ENCODE data around the gene REPS2. TPM values are rescaled to one million over a fixed set of nuclear protein-coding genes. Genes with fewer than 3 reads are reported as not detected.

The REPS2 gene
- total RNA-seq, 1 experiment from 2014 or later: 0.15 TPM

DNA sequence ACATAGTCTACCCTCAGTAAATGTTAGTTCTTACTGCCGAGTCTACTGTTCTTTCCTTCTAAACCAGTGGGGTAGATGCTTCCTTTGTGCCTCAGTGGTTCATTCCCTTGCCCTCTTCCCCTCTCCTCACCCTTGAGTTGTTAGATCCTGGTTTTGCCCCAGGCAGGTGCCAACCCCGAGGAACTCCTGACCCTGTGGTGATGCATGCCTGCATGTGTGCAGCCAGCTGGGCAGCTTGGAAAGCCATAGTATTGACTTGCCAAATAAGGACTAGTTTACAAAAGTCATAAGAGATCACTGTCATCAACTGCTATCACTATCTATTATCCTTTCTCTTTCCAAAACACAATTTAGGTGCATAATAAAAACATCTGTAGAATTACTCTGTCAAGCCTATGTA, 50.9 kb downstream of the REPS2 start:
- DNase-seq (ENCODE audit: extremely low read depth, low read depth): no peak

DNA sequence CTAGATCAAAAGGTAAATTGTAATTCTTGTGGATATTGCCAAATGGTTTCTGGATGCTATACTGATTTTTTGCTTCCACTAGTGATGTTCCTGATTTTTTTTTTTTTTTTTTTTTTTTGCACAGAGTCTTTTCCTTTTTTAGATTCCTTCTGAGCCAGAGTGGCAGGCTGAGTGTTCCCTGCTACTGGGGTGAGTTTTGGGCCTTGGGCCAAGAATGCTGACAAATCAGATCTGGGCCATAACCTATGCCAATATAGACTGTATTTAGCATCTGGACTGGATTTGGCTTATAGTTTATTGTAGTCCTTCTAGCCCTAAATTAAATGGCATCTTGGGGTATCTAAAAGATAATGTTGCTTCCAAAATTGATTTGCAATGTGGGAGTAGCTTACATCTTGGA, 52.8 kb downstream of the REPS2 start:
- no peak for DNase-seq (ENCODE audit: extremely low read depth, low read depth)

- DNase-seq (ENCODE audit: extremely low read depth, low read depth): no peak
Measured at GRCh38 chrX:17000751-17001150, 54.3 kb downstream of the REPS2 start.

DNA sequence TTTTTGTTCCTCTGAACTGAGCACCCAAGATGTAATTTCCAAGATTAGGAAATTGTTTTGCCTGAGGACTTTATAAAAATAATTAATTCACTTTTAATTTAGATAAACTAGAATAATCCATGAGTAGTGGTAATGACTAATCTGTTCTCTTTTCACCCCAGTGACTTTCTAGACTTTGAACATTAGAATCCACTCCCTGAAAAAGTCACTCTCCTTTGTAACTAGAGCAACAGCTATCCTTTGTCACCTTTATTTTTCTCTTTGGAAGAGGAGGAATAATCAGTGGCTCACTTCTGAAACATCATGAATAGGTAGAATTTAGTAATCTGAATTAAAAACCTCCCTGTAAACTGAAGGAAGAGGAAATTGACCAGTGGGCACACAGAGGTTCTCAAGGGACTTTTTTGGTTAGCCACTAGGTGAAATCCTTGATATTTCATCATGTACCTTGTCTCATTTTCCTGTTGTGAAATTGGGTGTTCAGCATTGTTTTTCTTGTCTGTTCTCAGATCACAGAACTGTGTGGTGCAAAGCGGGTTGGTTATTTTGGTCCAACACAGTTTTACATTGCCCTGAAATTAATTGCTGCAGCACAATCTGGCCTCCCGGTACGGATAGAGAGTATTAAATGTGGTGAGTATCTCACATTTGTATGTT, 59.4 kb downstream of the REPS2 start:
- no peak for DNase-seq (ENCODE audit: extremely low read depth, low read depth)

DNA sequence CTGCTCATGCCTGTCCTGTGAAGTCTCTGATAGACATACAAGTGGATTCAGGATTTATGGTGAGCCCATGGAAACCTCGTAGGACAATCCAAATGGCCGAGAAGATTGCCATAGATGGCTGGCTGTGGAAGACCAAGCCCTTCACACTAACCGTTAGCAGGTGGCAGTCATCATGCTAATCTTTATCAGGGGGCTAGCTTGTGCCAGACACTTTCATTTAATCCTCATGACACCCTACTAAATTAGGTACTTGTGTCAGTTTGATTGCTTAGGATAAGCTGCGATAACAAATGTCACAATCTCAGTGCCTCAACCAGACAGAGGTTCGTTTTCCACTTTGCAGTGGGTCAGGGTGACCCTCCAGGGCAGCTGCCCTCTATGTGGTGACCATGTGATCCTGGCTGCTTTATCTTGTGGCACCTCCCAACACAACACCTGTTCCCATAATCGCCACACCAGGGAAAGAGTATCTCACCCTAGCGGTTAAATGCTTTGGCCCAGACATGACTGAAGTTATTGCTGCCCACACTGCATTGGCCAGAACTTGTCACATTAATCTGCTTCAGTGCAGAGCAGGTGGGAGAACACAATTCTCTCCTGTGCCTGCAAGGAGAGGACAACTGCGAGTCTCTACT, 60.8 kb downstream of the REPS2 start:
- DNase-seq (ENCODE audit: extremely low read depth, low read depth): peak; percentile 2

- DNase-seq (ENCODE audit: extremely low read depth, low read depth): no peak
Measured at GRCh38 chrX:17009856-17010625, 63.6 kb downstream of the REPS2 start.

GRCh38 chrX:17012465-17012864, 66.0 kb downstream of the REPS2 start:
- no peak for DNase-seq (ENCODE audit: extremely low read depth, low read depth)

GRCh38 chrX:17014216-17014615, 67.8 kb downstream of the REPS2 start:
- DNase-seq (ENCODE audit: extremely low read depth, low read depth): no peak

DNA sequence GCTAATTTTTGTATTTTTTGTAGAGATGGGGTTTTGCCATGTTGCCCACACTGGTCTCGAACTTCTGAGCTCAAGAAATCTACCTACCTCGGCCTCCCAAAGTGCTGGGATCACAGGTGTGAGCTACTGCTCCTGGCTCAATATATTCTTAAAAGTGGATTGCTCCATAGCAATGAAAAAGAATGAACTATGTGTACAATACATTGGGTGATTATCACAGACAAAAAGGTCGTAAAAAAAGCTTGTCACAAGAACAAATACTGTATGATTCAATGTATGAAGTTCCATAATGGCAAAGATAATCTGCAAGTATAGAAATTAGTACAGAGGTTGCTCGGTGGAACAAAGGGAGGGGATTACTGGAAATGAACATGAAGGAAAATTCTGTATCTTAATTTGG, 70.7 kb downstream of the REPS2 start:
- no peak for DNase-seq (ENCODE audit: extremely low read depth, low read depth)

- no peak for DNase-seq (ENCODE audit: extremely low read depth, low read depth)
Measured at GRCh38 chrX:17020356-17020755, 73.9 kb downstream of the REPS2 start.

DNA sequence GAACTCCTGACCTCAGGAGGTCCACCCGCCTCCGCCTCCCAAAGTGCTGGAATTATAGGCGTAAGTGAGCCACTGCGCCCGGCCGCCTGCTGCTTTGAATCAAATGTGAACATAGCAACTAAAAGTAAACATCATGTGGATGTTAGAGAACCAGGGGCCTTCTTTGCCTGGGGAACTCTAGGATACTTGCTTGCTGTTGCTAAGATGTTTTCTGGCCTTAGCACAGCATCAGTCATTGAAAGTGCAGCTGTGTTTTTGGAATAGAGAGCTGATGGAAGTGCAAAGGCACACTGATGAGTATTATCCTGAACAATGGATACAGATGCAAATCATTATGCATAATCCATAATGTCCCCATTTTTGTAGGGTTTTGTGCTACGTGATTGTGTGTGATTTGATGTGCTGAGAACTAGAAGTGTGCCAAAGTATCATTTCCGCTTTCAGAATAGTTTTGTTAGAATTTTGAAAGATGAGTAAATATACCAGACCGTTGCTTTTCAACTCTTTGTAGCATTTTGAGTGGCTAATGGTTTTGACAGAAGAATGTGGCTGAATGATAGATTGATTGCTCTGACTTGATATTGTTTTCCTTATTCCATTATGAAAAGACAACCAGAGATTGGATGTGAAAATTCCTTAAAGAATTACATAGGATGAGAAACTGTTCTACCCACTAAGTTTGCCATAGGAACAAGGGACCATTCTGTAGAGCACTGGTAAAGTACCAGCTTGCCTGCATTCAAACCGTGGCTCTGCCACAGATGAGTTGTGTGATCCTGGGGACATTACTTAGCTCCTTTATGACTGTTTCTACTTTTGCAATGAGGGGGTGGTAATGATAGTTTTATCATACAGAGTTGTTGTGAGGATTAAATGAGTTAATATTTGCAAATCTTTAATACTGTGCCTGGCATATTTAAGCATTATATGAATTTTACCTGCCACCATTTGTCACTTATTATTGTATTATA, 74.7 kb downstream of the REPS2 start:
- no peak for DNase-seq (ENCODE audit: extremely low read depth, low read depth)

GRCh38 chrX:17021851-17022604, 75.6 kb downstream of the REPS2 start:
- no peak for DNase-seq (ENCODE audit: extremely low read depth, low read depth)

DNA sequence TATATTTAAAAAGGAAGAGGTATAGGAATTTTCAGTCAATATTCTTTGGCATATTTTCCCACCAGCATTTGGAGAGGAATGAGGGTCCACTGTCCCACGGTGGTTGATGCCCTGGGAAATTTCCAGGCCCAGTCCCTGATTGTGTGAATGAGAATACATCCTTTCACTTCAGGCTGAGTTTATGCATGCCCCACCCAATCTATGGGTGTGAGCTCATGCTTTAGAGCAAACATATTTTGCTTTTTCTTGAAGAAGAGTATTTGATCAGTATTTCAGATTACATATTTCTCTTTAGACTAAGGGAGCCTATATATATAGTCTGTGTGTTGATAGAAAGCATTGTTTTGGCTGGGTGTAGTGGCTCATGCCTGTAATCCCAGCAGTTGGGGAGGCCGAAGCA, 77.2 kb downstream of the REPS2 start:
- no peak for DNase-seq (ENCODE audit: extremely low read depth, low read depth)

DNA sequence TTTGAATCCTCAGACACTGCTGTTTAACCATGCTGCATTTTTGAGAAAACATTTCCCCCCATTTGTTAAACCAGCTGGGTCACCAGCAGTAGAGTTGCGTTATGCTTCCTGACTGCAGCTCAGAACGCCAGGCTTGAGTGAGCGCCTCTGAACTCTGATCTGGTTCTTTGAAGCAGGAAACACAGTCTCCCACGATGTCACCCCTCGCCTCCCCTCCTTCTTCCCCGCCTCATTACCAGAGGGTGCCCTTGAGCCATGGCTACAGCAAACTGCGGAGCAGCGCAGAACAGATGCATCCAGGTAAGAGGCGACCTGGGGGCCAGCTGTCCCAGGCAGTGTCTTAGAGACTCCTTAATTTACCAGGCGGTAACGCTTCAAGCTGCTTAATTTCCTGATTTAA, 78.4 kb downstream of the REPS2 start:
- no peak for DNase-seq (ENCODE audit: extremely low read depth, low read depth)

DNA sequence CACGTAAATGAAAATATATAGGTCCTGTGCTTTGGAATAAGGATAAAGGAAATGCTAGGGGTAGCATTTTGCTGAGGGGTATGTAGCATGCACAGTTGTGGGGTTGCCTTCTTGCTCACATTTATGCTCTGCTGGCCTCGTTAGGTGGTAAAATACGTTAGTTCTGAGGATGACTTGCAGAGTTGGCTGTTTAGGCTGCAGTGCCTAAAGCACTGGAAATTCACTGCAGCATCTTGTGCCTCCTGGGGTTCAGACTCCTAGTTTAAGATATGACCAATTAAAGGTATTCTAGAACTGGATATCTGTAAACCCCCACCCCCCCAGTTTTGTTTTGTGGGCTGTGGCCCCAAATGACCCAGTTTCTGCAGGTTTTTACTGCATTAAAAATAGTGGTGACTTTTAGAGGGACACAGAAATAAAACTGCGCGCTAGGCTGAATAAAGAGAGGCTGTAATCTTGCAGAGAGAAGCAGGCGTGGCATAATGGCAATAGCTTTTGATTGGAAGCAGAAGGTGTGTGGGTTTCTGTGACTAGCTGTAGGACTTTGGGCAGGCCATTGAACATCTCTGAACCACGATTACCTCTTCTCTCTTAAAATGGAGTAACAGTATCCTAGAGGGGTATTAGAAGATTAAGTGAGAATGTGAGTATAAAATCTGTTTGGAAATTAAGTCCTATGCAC, 79.3 kb downstream of the REPS2 start:
- DNase-seq (ENCODE audit: extremely low read depth, low read depth): no peak

GRCh38 chrX:17027931-17028330, 81.5 kb downstream of the REPS2 start:
- no peak for DNase-seq (ENCODE audit: extremely low read depth, low read depth)

DNA sequence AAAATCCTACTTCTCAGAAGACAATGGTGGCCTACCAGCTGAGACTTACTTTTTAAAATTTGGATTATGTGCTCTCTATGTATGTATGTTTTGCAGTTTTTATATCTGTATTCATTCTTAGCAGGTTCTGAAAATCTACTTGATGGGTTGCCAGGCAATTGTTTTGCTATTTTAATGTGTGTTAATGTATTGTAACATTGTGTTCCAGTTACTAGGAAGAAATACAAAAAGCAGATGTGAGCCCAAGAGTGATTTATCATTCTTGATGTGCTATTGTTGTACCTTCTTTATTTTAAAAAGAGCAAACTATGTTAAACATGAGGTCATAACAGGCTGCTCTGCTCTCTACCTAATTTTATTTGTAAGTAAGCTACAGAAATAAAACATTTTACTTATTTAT, 81.9 kb downstream of the REPS2 start:
- DNase-seq (ENCODE audit: extremely low read depth, low read depth): no peak

GRCh38 chrX:17030092-17030491, 83.6 kb downstream of the REPS2 start:
- no peak for DNase-seq (ENCODE audit: extremely low read depth, low read depth)

- no peak for DNase-seq (ENCODE audit: extremely low read depth, low read depth)
Measured at GRCh38 chrX:17030580-17031270, 84.3 kb downstream of the REPS2 start.

Data from NCI-H460 (cell line).